Renal pelvis (tissue), 12 donors: ENCODE data around the gene TMTC3. TPM values are rescaled to one million over a fixed set of nuclear protein-coding genes. Genes with fewer than 3 reads are reported as not detected.
A peak's percentile ranks its signal among the peaks of the same experiment; 100 is the strongest.
"Not testable (repeated sequence)": the region's sequence is repeated elsewhere in the genome, so short reads cannot be mapped to it uniquely, and the experiment has no call there.

Source experiments
- DNase-seq: peaks from one replicate; pipeline ENCODE4 v3.0.0-alpha.2; 2013
- long read RNA-seq, 16 experiments: transcript quantifications; one replicate each; lab custom pipeline, GENCODE V29; 2026
- polyA plus RNA-seq, 3 donors: library from polyadenylated mRNA; unstranded; fragments of 120-200 nt; gene quantifications; one replicate each; pipeline ENCODE4 v1.2.1, GENCODE V29; 2013; ENCODE audit not compliant: insufficient read length in 3 of 3

TMTC3 gene
- polyA plus RNA-seq: 10 to 100 TPM; 20.7 to 24.7 (median 24.2) TPM
- long read RNA-seq, donor 1: 0 reads
- long read RNA-seq, donor 2, full-length matches to known transcripts: 2 of 2 reads
- long read RNA-seq, donor 2, partial matches to known transcripts: 0 of 2 reads
- long read RNA-seq, donor 2, other reads (novel, unspliced or antisense): 0 of 2 reads
- long read RNA-seq, donor 3, full-length matches to known transcripts: 5 of 5 reads
- long read RNA-seq, donor 3, partial matches to known transcripts: 0 of 5 reads
- long read RNA-seq, donor 3, other reads (novel, unspliced or antisense): 0 of 5 reads
- long read RNA-seq, donor 4, full-length matches to known transcripts: 1 of 1 reads
- long read RNA-seq, donor 4, partial matches to known transcripts: 0 of 1 reads
- long read RNA-seq, donor 4, other reads (novel, unspliced or antisense): 0 of 1 reads
- long read RNA-seq, donor 5, full-length matches to known transcripts: 1 of 1 reads
- long read RNA-seq, donor 5, partial matches to known transcripts: 0 of 1 reads
- long read RNA-seq, donor 5, other reads (novel, unspliced or antisense): 0 of 1 reads
- long read RNA-seq, donor 6, full-length matches to known transcripts: 3 of 3 reads
- long read RNA-seq, donor 6, partial matches to known transcripts: 0 of 3 reads
- long read RNA-seq, donor 6, other reads (novel, unspliced or antisense): 0 of 3 reads
- long read RNA-seq, donor 7, full-length matches to known transcripts: 2 of 2 reads
- long read RNA-seq, donor 7, partial matches to known transcripts: 0 of 2 reads
- long read RNA-seq, donor 7, other reads (novel, unspliced or antisense): 0 of 2 reads
- long read RNA-seq, donor 8, full-length matches to known transcripts: 2 of 2 reads
- long read RNA-seq, donor 8, partial matches to known transcripts: 0 of 2 reads
- long read RNA-seq, donor 8, other reads (novel, unspliced or antisense): 0 of 2 reads
- long read RNA-seq, donor 9, full-length matches to known transcripts: 1 of 1 reads
- long read RNA-seq, donor 9, partial matches to known transcripts: 0 of 1 reads
- long read RNA-seq, donor 9, other reads (novel, unspliced or antisense): 0 of 1 reads
- long read RNA-seq, donor 10, full-length matches to known transcripts: 1 of 1 reads
- long read RNA-seq, donor 10, partial matches to known transcripts: 0 of 1 reads
- long read RNA-seq, donor 10, other reads (novel, unspliced or antisense): 0 of 1 reads
- long read RNA-seq, donor 11, full-length matches to known transcripts: 4 of 4 reads
- long read RNA-seq, donor 11, partial matches to known transcripts: 0 of 4 reads
- long read RNA-seq, donor 11, other reads (novel, unspliced or antisense): 0 of 4 reads
- long read RNA-seq, donor 12, full-length matches to known transcripts: 1 of 1 reads
- long read RNA-seq, donor 12, partial matches to known transcripts: 0 of 1 reads
- long read RNA-seq, donor 12, other reads (novel, unspliced or antisense): 0 of 1 reads
- long read RNA-seq, donor 13: 0 reads
- long read RNA-seq, donor 14: 0 reads
- long read RNA-seq, donor 15, full-length matches to known transcripts: 1 of 1 reads
- long read RNA-seq, donor 15, partial matches to known transcripts: 0 of 1 reads
- long read RNA-seq, donor 15, other reads (novel, unspliced or antisense): 0 of 1 reads
- long read RNA-seq, donor 16, full-length matches to known transcripts: 5 of 5 reads
- long read RNA-seq, donor 16, partial matches to known transcripts: 0 of 5 reads
- long read RNA-seq, donor 16, other reads (novel, unspliced or antisense): 0 of 5 reads

DNA sequence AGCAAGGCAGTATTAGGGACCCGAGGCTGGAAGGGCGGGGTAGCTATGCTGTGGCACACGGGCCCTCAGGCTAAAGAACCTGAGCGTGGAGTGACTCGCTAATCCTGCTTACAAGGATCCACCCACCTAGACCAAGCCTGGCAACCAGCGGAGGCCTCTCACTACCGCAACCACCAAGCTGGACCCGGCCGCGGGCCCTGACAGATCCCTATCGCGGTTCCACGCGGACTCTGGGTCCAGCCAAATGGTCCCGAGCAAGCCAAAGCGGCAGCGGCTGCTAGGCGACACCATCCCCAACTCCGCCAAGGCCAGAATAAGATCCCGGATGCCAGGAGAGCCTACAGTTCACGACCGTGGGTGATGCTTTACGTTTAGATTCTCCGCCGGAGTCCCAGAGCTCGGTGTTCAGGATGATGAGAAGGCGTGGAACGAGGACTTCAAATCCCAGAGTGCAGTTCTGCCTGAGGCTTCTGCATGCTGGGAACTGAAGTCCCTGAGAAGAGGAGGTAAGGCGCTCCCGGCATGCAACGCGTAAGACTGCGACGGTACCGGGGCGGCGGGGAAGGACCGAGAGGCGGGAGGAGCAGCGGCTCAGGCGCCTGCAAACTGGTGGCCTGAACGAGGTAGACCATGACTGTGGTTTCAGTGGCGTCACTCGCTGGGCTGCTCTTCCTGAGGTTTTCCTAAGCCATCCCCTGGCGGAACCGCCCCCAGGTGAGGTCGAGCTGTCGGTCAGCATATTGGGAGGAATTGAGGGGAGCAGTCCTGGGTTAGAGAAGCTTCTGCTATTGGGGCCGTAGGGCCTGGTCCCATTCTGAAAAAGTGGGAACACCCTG lies at the start of gene TMTC3, which contains the start of gene CEP290:
TSS of gene TMTC3 (plus strand) at position 534 of the 836 bp plus-strand sequence. CDS start 6,009 bp downstream, outside the sequence.
TSS of gene CEP290 (minus strand) at position 315 of the 836 bp plus-strand sequence. CDS start 781 bp downstream, outside the sequence.
- peak; percentile 99 for DNase-seq

DNA sequence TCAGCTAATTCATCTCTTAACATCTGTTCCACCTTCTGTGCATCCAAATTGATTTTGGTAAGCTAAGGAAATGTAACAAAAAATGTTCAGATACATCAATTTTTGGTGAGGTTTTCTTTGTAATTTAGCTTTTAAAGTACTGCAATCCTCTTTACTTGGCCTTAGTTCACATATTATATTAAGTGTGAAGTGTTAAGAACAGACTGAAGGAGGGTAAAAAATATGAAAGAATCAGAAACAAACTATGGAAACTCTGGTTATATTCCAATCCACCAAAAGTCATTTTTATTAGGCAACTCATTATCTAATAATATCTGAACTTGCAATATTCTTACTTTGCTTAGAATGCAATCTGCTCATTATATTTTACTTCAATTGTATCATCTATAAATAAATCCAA lies 49.3 kb upstream of the TMTC3 start:
- DNase-seq: no peak

DNA sequence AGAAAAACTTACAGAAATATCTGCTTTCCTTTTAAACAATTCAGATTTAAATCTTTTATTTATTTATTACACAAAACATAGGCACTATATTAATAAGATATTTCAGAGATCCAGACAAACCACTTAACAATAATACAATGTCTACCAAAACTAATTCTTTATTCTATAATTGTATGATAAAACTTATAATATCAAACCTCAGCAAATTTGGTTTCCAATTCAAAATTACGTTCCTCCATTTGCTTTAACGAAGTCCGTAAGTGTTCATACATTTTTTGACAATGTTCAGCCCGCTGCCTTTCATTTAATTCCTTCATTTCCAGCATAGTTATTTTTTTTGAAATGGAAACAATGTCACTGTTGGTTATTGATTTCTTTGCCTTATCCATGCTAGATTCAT lies 48.5 kb upstream of the TMTC3 start:
- DNase-seq: no peak

- no peak for DNase-seq
These were observed 34.1 kb upstream of the TMTC3 start for GRCh38 chr12:88108021-88108420.

DNA sequence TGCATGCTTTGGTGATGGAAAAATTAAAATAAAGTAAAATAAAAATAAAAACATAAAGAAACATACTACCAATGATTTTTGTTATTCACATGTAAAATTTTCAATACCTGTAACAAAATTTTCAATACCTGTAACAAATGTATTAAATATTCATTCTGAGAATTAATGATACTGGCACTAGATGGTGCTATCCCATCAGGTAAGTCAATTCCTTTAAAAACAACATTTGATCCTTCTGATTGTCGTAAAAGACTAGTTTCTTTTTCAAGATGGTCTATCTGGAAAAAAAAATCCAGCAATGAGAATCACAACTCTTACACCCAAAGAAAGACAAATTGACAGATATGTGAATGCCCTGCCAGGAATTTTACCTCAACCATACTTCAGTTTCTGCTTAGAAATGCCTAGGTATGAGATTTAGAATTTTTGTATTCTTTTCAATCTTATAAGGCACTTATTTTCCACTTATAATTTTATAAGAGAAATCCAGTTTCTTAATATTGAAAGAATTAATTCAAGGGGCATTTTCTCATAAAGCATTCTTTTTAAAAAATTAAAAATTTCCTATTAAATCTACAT lies 30.9 kb upstream of the TMTC3 start:
- DNase-seq: peak; percentile 35

DNA sequence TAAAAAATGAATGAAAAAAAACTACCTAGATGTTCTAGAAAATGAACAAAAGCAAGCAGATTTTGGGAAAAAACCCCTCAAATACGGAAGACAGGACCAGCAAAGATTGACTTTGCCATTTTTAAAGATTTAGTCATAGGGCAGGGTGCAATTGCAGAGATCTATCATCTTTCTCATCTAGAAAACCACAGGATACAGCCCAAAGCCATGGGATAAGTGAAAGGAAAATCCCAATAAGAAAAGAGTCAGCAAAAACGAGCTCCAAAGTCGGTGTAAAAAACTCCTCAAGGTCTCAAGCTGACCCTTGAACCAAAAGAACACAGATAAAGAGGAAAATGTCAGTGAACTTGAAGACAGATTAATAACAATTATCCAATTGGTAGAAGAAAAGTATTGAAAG lies 28.2 kb upstream of the TMTC3 start:
- no peak for DNase-seq

GRCh38 chr12:88122666-88123065 lies 19.4 kb upstream of the TMTC3 start:
- no peak for DNase-seq

DNA sequence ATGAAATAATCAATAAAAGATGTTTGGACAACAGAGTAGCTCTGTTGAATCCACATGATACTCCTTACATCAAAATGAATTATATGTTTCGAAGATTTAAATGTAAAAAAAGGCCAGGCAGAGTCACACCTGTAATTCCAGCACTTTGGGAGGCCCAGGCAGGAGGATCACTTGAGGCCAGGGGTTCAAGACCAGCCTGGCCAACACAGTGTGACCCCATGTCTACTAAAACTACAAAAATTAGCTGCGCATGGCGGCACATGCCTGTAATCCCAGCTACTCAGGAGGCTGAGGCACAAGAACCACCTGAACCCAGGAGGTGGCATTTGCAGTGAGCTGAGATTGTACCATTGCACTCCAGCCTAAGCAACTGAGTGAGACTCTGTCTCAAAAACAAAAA lies 15.0 kb upstream of the TMTC3 start:
- DNase-seq: no peak

- DNase-seq: no peak
These were observed 14.3 kb upstream of the TMTC3 start for GRCh38 chr12:88127855-88128254.

- DNase-seq: no peak
These were observed 9.7 kb upstream of the TMTC3 start for GRCh38 chr12:88132392-88132791.

DNA sequence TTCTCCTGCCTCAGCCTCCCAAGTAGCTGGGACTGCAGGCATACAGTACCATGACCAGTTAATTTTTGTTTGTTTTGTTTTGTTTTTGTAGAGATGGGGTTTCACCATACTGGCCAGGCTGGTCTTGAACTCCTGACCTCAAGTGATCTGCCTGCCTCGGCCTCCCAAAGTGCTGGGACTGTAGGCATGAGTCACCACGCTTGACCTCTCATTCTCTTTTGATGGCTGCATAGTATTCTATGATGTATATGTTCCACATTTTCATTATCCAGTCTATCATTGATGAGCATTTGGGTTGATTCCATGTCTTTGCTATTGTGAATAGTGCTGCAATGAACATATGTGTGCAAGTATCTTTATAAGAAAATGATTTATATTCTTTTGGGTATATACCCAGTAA lies 8.9 kb upstream of the TMTC3 start:
- not testable (repeated sequence) for DNase-seq

DNA sequence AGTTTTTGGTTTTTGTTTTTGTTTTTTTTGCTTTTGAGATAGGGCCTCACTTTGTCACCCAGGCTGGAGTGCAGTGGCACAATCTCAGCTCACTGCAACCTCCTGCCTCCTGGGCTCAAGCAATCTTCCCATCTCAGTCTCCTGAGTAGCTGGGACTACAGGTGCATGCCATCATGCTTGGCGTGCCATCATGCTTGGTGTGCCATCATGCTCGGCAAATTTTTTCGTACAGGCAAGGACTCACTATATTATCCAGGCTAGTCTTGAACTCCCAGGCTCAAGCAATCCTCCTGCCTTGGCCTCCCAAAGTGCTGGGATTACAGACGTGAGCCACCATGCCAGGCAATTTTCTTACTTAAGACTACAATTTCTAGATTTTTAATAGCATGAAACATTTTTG lies 2.4 kb upstream of the TMTC3 start:
- DNase-seq: not testable (repeated sequence)

DNA sequence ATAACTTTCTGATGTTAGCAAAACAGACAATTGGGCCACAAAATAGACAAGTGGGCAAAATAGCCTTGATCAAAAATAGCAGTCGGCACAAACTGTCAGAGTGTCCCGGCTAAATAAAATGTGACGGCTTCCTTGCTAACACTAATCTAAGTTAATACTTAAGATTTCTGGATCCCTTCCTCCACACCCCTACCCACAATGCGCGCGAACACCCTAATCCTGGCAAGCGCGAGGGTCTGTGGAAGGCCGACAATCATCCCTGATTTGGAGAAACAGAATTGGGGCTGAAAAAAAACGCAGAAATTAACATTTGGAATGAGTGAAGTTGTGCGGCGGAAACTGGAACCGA lies 708 bp upstream of the TMTC3 start:
- no peak for DNase-seq

GRCh38 chr12:88142610-88142991 lies 494 bp downstream of the TMTC3 start:
- DNase-seq: no peak

DNA sequence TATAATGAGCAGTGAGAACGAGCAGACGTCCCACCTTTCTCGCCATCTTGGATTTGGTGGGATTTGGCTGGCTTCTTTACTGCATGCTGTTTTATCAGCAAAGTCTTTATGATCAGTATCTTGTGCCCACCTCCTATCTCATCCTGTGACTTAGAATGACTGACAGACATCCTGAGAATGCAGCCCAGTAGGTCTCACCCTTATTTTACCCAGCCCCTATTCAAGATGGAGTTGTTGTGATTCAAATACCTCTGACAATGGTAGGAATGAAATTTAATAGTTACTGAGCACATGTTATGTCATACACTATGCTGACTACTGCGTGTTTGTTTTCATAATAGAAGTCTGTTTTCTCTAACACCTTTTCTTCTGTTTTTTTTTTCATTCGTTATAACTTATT lies 1.9 kb downstream of the TMTC3 start:
- no peak for DNase-seq

- DNase-seq: no peak
These were observed 2.7 kb downstream of the TMTC3 start for GRCh38 chr12:88144546-88145468.

DNA sequence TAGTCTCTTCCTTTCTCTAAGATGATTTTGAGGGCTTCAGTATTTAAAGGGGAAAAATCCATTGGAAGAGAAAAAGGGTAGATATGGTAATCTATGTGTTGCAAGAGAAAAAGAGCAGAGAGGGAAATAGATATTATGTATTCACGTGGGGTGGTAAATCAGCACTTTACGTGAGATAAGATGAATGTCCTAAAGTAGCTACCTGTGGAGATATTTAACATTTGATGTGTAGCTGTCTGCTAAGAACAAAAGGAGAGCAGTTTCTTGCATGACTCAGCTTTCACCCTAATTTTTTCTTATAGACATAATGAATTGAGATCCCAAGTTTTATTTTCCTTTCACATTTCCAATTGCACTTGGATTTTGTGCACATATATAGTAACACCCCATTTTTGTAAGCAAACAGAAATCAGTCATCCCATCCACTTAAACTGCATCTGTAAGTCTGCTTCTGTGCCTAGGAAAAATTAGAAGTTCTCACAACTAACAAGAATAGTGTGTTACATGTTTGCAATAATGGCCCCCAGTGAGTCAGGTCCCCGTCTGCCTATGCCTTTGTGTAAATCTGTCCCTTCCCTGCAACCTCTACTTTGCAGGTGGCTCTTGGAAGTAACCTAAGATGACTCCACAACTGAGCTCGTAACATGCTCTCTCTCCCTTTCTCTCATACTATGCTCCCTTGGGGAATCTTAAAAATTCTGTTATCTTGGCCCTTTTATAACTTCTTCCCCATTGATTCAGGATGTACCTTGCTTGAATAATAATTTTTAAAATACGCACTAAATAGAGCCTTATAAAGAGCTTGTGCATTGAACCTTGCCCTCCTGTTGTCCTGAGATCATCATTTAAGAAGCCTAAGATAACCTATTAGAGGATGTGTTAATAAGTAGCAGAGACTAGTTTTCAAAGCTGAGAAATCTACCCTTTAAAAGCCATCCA lies 3.7 kb downstream of the TMTC3 start:
- no peak for DNase-seq
